Kidney (tissue), 14 donors: ENCODE results near the gene DPP10. TPM values are rescaled to one million over a fixed set of nuclear protein-coding genes. Genes with fewer than 3 reads are reported as not detected.

Source experiments
- DNase-seq, 5 donors: peaks; one replicate each; pipeline ENCODE4 v3.0.0-alpha.2; 2013 to 2020
- FAIRE-seq: peaks from 2 replicates; lab custom pipeline; 2012; peaks lifted over from hg19 to GRCh38; lab: Jason Lieb, UNC
- H3K27ac ChIP-seq, 2 donors: one replicate each; pipeline ENCODE4 v1.7.0; 2013; ENCODE audit warnings: low read depth in 2 of 2, low read length in 2 of 2, inconsistent platforms in 1 of 2
- H3K27me3 ChIP-seq: one replicate; pipeline ENCODE4 v1.7.1; 2013; ENCODE audit warnings: low read length, inconsistent platforms; ENCODE audit not compliant: control insufficient read depth, insufficient read depth
- H3K36me3 ChIP-seq, 3 donors: one replicate each; pipeline versions ENCODE4 v1.7.0 to v1.7.1; 2013; ENCODE audit warnings: low read length in 3 of 3, control low read depth in 1 of 3, inconsistent platforms in 1 of 3; ENCODE audit not compliant: insufficient read depth in 3 of 3, control insufficient read depth in 2 of 3
- H3K4me1 ChIP-seq, 3 donors: one replicate each; pipeline versions ENCODE4 v1.7.0 to v1.7.1; 2013; ENCODE audit warnings: low read length in 3 of 3, inconsistent platforms in 1 of 3, low read depth in 1 of 3; ENCODE audit not compliant: control insufficient read depth in 2 of 3, insufficient read depth in 2 of 3
- H3K4me3 ChIP-seq, 3 donors: one replicate each; pipeline versions ENCODE4 v1.7.0 to v1.8.1; 2013; ENCODE audit warnings: low read length in 3 of 3, control low read depth in 1 of 3, inconsistent platforms in 1 of 3
- H3K9ac ChIP-seq, 3 donors: one replicate each; pipeline versions ENCODE4 v1.7.0 to v1.7.1; 2013; ENCODE audit warnings: low read length in 3 of 3, control low read depth in 1 of 3, inconsistent platforms in 1 of 3
- H3K9me3 ChIP-seq, 3 donors: one replicate each; pipeline versions ENCODE4 v1.7.0 to v1.7.1; 2013; ENCODE audit warnings: low read length in 3 of 3, control low read depth in 1 of 3, inconsistent platforms in 1 of 3; ENCODE audit not compliant: control insufficient read depth in 2 of 3, insufficient read depth in 1 of 3
- intact Hi-C: fragments of 100-400 bp; cut with DNase I; formaldehyde crosslinking; loops from one replicate; pipeline ENCODE4 v1.11.1; 2022
- polyA plus RNA-seq: library from polyadenylated mRNA; stranded (reverse); fragments of 350-450 nt; fragmentation: Illumina TruSeq; extraction: RNeasy Lipid Tissue Mini Kit (QIAGEN cat#74804); gene quantifications from one replicate; pipeline ENCODE4 v1.2.3, GENCODE V29; 2014; ENCODE audit warnings: low read depth, low replicate concordance; ENCODE audit not compliant: insufficient read depth
- total RNA-seq: library from RNA; stranded (reverse); fragmentation: NEBNext Ultra II Directional; extraction: Animal tissue kit (Norgen Biotek cat#: 25700); gene quantifications from one replicate; pipeline ENCODE4 v1.2.1, GENCODE V29; 2021
- TF ChIP-seq, protein P1 (sequence below): IDR thresholded peaks from 3 replicates; pipeline ENCODE4 v1.5.1; 2012; ENCODE audit warnings: mild to moderate bottlenecking, moderate library complexity, borderline replicate concordance; ENCODE audit not compliant: insufficient read depth; ENCODE audit errors: extremely low read depth
- donor health status: control.
- donor health status: control.
- donor health status: control.
- donor health status: control.
- donor health status: control.
- donor health status: DM: yes; HTN: yes; CAD: no.
- donor health status: Normal renal cell carcinoma (clear cell type).

DPP10 gene
- total and polyA plus RNA-seq, 2 donors from 2014 or later, result 0.67 TPM; not detected in 1

DNA sequence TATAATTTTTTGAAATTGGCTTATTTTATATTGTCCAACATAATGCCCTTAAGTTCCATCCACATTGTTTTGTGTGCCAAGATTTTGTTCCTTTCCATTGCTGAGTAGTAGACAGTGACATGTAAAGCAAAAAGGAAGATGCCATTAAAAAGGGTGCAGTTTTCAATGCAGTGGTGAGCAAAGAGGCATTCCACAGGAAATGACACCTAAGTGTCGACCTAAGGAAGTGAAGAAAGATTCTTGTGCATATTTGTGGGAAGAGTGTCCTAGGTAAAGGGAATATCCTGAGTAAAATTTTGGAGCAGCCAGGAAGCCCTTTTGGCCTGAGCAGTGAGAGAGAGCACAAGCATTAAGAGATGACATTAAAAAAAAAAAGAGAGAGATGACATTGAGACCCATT, 1099.9 kb downstream of the DPP10 start:
- DNase-seq (no peak), FAIRE-seq (no peak)
- Histone ChIP-seq H3K4me3 (no peak overlapping the region), H3K27me3 (no peaks in the 10 kb centered on the region), H3K36me3 (no peaks in the 10 kb centered on the region), H3K27ac (no peak overlapping the region), H3K9ac (no peak overlapping the region), H3K9me3 (no peaks in the 10 kb centered on the region), H3K4me1 (no peaks in the 10 kb centered on the region)
- TF ChIP-seq, protein P1, sequence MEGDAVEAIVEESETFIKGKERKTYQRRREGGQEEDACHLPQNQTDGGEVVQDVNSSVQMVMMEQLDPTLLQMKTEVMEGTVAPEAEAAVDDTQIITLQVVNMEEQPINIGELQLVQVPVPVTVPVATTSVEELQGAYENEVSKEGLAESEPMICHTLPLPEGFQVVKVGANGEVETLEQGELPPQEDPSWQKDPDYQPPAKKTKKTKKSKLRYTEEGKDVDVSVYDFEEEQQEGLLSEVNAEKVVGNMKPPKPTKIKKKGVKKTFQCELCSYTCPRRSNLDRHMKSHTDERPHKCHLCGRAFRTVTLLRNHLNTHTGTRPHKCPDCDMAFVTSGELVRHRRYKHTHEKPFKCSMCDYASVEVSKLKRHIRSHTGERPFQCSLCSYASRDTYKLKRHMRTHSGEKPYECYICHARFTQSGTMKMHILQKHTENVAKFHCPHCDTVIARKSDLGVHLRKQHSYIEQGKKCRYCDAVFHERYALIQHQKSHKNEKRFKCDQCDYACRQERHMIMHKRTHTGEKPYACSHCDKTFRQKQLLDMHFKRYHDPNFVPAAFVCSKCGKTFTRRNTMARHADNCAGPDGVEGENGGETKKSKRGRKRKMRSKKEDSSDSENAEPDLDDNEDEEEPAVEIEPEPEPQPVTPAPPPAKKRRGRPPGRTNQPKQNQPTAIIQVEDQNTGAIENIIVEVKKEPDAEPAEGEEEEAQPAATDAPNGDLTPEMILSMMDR, result no peak
- intact Hi-C loops, result no loop called here

DNA sequence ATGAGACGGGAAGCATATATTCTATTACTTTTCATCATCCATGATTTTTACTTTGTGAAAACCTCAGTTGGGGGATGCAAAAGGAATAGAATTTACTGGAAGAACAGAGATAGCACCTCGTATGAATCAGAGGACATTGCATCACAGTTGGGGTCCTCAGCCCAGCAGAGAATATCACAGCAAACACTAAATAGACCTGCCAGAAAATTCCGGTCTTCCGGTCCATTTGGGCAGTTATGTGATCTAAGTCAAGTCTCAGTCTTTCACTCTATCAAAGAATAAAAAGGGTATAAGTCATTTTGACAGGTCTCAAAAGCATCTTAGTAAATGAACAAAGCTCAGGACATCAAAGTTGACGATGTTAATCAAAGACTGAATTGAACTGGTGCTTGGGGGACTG, 1100.6 kb downstream of the DPP10 start:
- DNase-seq (no peak), FAIRE-seq (no peak)
- Histone ChIP-seq H3K4me3 (no peak overlapping the region), H3K27ac (no peak overlapping the region), H3K36me3 (no peaks in the 10 kb centered on the region), H3K27me3 (no peaks in the 10 kb centered on the region), H3K9me3 (no peaks in the 10 kb centered on the region), H3K4me1 (no peaks in the 10 kb centered on the region), H3K9ac (no peak overlapping the region)
- intact Hi-C loops, result no loop called here
- TF ChIP-seq, protein P1, result no peak

DNA sequence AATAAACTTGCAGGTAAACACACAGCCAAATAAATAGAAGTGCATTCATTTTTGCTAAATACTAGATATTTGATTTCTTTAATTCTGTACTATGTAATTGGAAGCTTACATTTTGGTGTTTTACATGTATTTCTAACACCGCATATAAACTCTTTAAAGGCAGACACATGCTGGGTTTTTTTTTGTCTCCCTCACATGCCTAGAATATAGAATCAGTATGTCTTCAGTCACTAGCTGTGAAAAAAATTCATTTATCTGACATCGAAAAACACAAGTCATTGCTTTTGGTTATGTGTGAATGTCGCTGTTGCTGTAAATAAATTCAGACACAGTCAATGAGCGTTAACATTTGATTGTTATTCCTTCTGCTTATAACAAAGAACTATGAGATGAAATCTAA, 1101.0 kb downstream of the DPP10 start:
- H3K4me3 ChIP-seq, result no peak overlapping the region
- no peak for DNase-seq
- H3K27ac ChIP-seq, result no peak overlapping the region
- TF ChIP-seq, protein P1, result no peak
- no peak for FAIRE-seq
- no peak overlapping the region for H3K9ac ChIP-seq
- intact Hi-C loops, result no loop called here
- no peaks in the 10 kb centered on the region for H3K27me3 ChIP-seq
- H3K9me3 ChIP-seq, result no peaks in the 10 kb centered on the region
- H3K36me3 ChIP-seq, result no peaks in the 10 kb centered on the region
- H3K4me1 ChIP-seq, result no peaks in the 10 kb centered on the region

DNA sequence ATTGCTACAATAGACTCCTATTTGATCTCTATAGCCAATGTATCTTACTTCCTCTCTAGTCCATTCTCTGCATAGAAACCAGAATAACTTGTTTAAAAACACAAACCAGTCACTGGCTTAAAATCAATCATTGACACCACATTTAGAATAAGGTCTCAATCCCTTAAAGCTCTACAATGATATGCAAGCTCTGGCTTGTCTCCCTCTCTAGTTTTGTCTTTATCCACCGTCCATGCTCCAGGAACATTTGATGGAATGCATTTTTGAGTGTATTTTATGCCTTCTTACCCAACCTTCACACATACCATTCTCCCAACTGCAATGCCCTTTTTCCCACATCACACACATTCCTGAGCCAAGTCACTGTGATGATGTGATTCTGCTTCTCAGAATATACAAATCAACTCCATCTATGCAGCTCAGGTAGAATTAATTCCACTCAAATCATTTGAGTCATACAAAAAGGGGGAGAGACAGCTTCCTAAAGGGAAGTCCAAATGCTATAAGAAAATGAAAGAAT, 1107.2 kb downstream of the DPP10 start:
- Histone ChIP-seq H3K9ac (no peak overlapping the region), H3K36me3 (no peaks in the 10 kb centered on the region), H3K9me3 (no peaks in the 10 kb centered on the region), H3K27ac (no peak overlapping the region), H3K27me3 (no peaks in the 10 kb centered on the region), H3K4me1 (no peaks in the 10 kb centered on the region), H3K4me3 (no peak overlapping the region)
- TF ChIP-seq, protein P1, result no peak
- DNase-seq (no peak), FAIRE-seq (no peak)
- intact Hi-C loops, result no loop called here
